Parathyroid adenoma (tissue), 2 donors: ENCODE measurements around the gene PLXNA4.
A peak's percentile ranks its signal among the peaks of the same experiment; 100 is the strongest.

Experiments
- H2AFZ ChIP-seq: fragments of 300-600 bp; sonication (generic); one replicate; pipeline ENCODE4 v1.7.0; 2017; ENCODE audit warnings: antibody characterized with exemption, mild to moderate bottlenecking
- H3K27ac ChIP-seq: fragments of 300-600 bp; sonication (generic); one replicate; pipeline ENCODE4 v1.7.0; 2017
- H3K27me3 ChIP-seq: fragments of 300-600 bp; sonication (generic); one replicate; pipeline ENCODE4 v1.7.0; 2017; ENCODE audit warnings: low read length; ENCODE audit not compliant: control insufficient read depth, insufficient read depth
- H3K36me3 ChIP-seq: fragments of 300-600 bp; sonication (generic); one replicate; pipeline ENCODE4 v1.7.0; 2017; ENCODE audit warnings: low read length; ENCODE audit not compliant: control insufficient read depth, insufficient read depth
- H3K4me1 ChIP-seq: fragments of 300-600 bp; sonication (generic); one replicate; pipeline ENCODE4 v1.7.0; 2017; ENCODE audit warnings: control low read depth
- H3K4me2 ChIP-seq: fragments of 300-600 bp; sonication (generic); one replicate; pipeline ENCODE4 v1.7.0; 2017; ENCODE audit warnings: low read length
- H3K4me3 ChIP-seq: fragments of 300-600 bp; sonication (generic); one replicate; pipeline ENCODE4 v1.7.0; 2017; ENCODE audit warnings: low read depth, low read length
- H3K79me2 ChIP-seq: fragments of 300-600 bp; sonication (generic); one replicate; pipeline ENCODE4 v1.7.0; 2017; ENCODE audit warnings: control low read depth
- H3K9ac ChIP-seq: fragments of 300-600 bp; sonication (generic); one replicate; pipeline ENCODE4 v1.7.0; 2017; ENCODE audit warnings: mild to moderate bottlenecking
- H3K9me3 ChIP-seq: fragments of 300-600 bp; sonication (generic); one replicate; pipeline ENCODE4 v1.7.0; 2017; ENCODE audit warnings: low read length; ENCODE audit not compliant: control insufficient read depth
- TF ChIP-seq, protein P1 (sequence below): fragments of 300-600 bp; sonication (generic); IDR thresholded peaks from one replicate; pipeline ENCODE4 v1.7.0; 2017; ENCODE audit warnings: antibody characterized with exemption, mild to moderate bottlenecking
- donor health status: primary hyperparathyroidism.

Gene PLXNA4

DNA sequence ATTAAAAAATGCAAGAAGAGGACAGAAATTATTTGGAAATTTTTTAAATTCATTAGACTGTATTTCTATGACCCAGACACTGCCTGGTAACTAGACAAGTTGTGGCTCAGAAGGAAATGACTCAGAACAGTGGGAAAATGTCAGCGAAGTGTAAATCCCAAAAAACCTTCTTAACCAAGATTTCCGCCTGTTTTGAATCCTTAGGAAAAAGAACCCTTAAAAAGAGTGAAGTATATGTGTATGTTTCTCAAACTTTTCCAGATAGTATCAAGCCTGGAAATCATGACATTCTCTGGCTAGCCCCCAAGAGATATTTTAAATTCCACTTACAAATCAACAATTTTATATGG, 42.7 kb upstream of the PLXNA4 start:
- Histone ChIP-seq H3K36me3 (no peaks in the 10 kb centered on the region), H3K4me3 (no peak overlapping the region), H3K4me2 (no peak overlapping the region), H3K9me3 (peaks cover 5% of the 10 kb centered on the region), H3K79me2 (no peaks in the 10 kb centered on the region), H3K9ac (no peak overlapping the region), H2AFZ (no peak overlapping the region), H3K27me3 (no peaks in the 10 kb centered on the region), H3K27ac (no peak overlapping the region), H3K4me1 (no peaks in the 10 kb centered on the region)
- TF ChIP-seq, protein P1, sequence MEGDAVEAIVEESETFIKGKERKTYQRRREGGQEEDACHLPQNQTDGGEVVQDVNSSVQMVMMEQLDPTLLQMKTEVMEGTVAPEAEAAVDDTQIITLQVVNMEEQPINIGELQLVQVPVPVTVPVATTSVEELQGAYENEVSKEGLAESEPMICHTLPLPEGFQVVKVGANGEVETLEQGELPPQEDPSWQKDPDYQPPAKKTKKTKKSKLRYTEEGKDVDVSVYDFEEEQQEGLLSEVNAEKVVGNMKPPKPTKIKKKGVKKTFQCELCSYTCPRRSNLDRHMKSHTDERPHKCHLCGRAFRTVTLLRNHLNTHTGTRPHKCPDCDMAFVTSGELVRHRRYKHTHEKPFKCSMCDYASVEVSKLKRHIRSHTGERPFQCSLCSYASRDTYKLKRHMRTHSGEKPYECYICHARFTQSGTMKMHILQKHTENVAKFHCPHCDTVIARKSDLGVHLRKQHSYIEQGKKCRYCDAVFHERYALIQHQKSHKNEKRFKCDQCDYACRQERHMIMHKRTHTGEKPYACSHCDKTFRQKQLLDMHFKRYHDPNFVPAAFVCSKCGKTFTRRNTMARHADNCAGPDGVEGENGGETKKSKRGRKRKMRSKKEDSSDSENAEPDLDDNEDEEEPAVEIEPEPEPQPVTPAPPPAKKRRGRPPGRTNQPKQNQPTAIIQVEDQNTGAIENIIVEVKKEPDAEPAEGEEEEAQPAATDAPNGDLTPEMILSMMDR = no peak

DNA sequence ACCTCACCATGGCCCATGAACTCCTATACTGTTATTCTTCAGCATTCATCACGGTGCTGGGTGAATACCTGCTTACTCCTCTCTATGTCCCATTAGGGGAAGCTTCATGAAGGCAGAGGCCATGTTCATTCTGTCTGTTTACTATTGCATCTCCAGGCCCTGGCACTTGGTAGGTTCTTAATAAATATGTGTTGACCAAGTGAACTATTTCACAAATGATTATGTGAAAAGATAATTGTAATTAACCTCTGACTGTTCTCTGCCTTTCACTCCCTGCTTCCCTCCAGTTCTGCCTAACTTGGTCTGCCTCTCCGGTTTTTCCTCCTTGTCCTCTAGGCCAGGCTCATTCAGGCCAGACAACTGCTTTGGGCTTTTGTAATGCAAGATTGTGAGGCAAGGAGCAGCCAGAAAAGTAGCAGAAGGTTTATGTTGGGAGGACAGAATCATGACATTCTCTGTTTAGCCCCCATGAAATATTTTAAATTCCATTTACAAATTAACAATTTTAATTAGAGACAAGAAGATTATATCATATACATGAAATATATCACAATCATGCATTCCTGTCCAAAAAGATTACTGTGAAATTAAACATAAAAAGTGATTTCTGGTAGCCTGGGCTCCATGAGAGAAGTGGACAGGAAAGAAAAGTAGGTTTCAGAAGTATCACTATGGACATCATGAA, 42.1 kb upstream of the PLXNA4 start:
- Histone ChIP-seq H3K4me3 (no peak overlapping the region), H3K4me2 (no peak overlapping the region), H3K79me2 (no peaks in the 10 kb centered on the region), H2AFZ (no peak overlapping the region), H3K27me3 (no peaks in the 10 kb centered on the region), H3K36me3 (no peaks in the 10 kb centered on the region), H3K9ac (no peak overlapping the region), H3K4me1 (no peaks in the 10 kb centered on the region), H3K9me3 (peaks cover 5% of the 10 kb centered on the region), H3K27ac (no peak overlapping the region)
- TF ChIP-seq, protein P1 = no peak

GRCh38 chr7:132614428-132615318, 38.4 kb upstream of the PLXNA4 start:
- Histone ChIP-seq H3K4me1 (no peaks in the 10 kb centered on the region), H3K9ac (no peak overlapping the region), H3K27me3 (no peaks in the 10 kb centered on the region), H3K4me3 (no peak overlapping the region), H3K36me3 (no peaks in the 10 kb centered on the region), H3K27ac (no peak overlapping the region), H3K4me2 (peak overlapping the region; percentile 45), H3K79me2 (no peaks in the 10 kb centered on the region), H2AFZ (peak overlapping the region; percentile 67), H3K9me3 (peaks cover 5% of the 10 kb centered on the region)
- TF ChIP-seq, protein P1 = peak; percentile 13

DNA sequence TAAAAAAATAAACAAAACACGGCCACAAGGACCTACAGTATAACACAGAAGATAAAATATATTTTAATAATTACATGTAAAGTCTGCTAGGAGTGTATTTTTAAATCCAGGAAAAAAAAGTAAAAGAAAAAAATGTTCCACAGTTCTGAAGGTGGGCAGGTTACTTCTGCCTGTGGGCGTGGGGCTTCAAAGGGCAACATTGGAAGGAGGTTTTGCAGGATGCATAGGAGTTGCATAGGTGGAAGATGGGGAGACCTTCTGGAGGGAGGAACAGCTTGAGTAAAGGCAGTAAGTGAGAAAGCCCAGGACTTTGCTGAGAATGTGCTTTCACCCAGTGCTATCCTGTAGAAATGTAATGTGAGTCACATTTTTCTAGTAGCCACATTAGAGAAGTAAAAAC, 37.5 kb upstream of the PLXNA4 start:
- no peak overlapping the region for H2AFZ ChIP-seq
- no peaks in the 10 kb centered on the region for H3K36me3 ChIP-seq
- no peaks in the 10 kb centered on the region for H3K79me2 ChIP-seq
- no peaks in the 10 kb centered on the region for H3K27me3 ChIP-seq
- TF ChIP-seq, protein P1 = no peak
- H3K4me3 ChIP-seq = no peak overlapping the region
- no peak overlapping the region for H3K4me2 ChIP-seq
- H3K4me1 ChIP-seq = no peaks in the 10 kb centered on the region
- H3K27ac ChIP-seq = no peak overlapping the region
- H3K9ac ChIP-seq = no peak overlapping the region
- H3K9me3 ChIP-seq = peaks cover 5% of the 10 kb centered on the region
